ENCODE measurements around the gene SPHKAP.

DNA sequence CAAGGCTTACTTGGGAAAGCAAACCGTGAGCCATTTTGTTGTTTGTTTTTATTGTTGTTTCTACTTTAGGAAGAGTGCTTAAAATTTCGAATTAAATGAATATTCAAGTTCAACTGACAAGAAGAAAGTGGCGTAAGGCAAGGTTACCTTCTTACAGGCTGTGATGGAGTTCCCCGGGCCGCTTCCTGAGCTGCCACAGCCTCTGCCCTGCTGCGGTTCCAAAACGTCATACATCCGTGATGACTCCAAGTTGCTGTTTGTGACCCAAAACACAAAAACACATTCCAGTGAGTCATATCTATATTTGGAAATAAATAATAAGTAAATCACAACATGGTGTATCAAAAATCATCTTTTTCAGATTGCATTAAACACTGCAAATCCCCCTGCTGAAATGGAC, 49.7 kb downstream of the SPHKAP start:
- TF ChIP-seq, protein P1, sequence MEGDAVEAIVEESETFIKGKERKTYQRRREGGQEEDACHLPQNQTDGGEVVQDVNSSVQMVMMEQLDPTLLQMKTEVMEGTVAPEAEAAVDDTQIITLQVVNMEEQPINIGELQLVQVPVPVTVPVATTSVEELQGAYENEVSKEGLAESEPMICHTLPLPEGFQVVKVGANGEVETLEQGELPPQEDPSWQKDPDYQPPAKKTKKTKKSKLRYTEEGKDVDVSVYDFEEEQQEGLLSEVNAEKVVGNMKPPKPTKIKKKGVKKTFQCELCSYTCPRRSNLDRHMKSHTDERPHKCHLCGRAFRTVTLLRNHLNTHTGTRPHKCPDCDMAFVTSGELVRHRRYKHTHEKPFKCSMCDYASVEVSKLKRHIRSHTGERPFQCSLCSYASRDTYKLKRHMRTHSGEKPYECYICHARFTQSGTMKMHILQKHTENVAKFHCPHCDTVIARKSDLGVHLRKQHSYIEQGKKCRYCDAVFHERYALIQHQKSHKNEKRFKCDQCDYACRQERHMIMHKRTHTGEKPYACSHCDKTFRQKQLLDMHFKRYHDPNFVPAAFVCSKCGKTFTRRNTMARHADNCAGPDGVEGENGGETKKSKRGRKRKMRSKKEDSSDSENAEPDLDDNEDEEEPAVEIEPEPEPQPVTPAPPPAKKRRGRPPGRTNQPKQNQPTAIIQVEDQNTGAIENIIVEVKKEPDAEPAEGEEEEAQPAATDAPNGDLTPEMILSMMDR (IDR thresholded peaks at IDR 0.05) = no peak
- no peak for TF ChIP-seq POLR2A (IDR thresholded peaks at IDR 0.05)

Data from right lobe of liver (tissue), 4 donors.